Heart left ventricle (tissue), 13 donors: Measurements from ENCODE around the gene RGS14.

ENCODE experiments used
- POLR2A ChIP-seq, 2 donors: fragments of 450-650 bp; IDR thresholded peaks; one replicate each; pipeline ENCODE4 v1.6.1; 2017; ENCODE audit warnings: antibody characterized with exemption in 2 of 2, mild to moderate bottlenecking in 2 of 2, moderate library complexity in 2 of 2
- TF ChIP-seq, protein P1 (sequence below), 12 donors: fragments of 200-600 bp; sonication (generic) in 4 of 12; IDR thresholded peaks; one replicate each; pipeline versions ENCODE4 v1.5.0 to v1.8.0; 2018 to 2022; ENCODE audit warnings: antibody characterized with exemption in 12 of 12, mild to moderate bottlenecking in 5 of 12
- donor health status: ischemic (EF 13 %, LVEDD 7.1; RV severe dilation, severe dysfunction).
- donor health status: DM: no; HTN: yes; CAD: no.
- donor health status: DM: no; HTN: no; CAD: no.
- donor health status: ischemic (EF 25% LVEDD 6.9; RV normal size, moderate dysfunction).
- donor health status: ischemic (EF 25% LVEDD 5.7; RV mildly dilated, moderate dysfunction).
- donor health status: ischemic (EF 35%, LVEDD 5.7; RV mildly dilated, moderate dysfunction).
- donor health status: nonischemic (EF 11% LVEDD 7.7; RV severe dilation, severe dysfunction).
- donor health status: DM: yes; HTN: yes; CAD: no.
- donor health status: PGD.
- donor health status: ischemic (EF 29% LVEDD 5.4; RV normal size, mild dysfunction).
- donor health status: nonischemic (EF 23%, LVEDD 6.1; RV moderate dilation, normal function).

DNA sequence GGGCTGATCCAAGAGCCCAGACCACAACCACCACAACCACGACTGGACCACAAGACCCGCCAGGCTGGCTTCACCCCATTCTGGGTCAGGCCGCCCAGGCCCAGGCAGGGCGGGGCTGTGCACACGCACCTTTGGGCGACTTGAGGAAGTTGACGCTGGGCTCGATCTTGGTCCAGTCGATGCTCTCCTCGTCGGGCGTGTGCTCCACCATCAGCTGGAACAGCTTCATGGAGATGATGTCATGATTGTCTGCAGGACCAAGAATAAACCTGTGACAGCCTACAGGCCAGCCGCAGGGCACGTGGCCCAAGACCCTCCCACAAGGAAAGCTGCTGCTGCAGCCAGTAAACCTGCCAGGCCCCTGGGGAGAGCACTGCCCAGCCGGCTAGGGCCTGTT lies 23.6 kb upstream of the RGS14 start:
- TF ChIP-seq, protein P1, sequence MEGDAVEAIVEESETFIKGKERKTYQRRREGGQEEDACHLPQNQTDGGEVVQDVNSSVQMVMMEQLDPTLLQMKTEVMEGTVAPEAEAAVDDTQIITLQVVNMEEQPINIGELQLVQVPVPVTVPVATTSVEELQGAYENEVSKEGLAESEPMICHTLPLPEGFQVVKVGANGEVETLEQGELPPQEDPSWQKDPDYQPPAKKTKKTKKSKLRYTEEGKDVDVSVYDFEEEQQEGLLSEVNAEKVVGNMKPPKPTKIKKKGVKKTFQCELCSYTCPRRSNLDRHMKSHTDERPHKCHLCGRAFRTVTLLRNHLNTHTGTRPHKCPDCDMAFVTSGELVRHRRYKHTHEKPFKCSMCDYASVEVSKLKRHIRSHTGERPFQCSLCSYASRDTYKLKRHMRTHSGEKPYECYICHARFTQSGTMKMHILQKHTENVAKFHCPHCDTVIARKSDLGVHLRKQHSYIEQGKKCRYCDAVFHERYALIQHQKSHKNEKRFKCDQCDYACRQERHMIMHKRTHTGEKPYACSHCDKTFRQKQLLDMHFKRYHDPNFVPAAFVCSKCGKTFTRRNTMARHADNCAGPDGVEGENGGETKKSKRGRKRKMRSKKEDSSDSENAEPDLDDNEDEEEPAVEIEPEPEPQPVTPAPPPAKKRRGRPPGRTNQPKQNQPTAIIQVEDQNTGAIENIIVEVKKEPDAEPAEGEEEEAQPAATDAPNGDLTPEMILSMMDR (IDR thresholded peaks at IDR 0.05), result no peak
- TF ChIP-seq POLR2A (IDR thresholded peaks at IDR 0.05), result no peak
